ENCODE results near the gene GDF2. TPM values are rescaled to one million over a fixed set of nuclear protein-coding genes. Genes with fewer than 3 reads are reported as not detected.

Gene GDF2
- polyA plus RNA-seq (ENCODE audit: insufficient read length) = not detected
- long read RNA-seq, donor 1 = 0 reads
- long read RNA-seq, donor 2 = 0 reads
- long read RNA-seq, donor 3 = 0 reads
- long read RNA-seq, donor 4 = 0 reads
- long read RNA-seq, donor 5 = 0 reads
- long read RNA-seq, donor 6 = 0 reads
- long read RNA-seq, donor 7 = 0 reads
- long read RNA-seq, donor 8 = 0 reads

DNA sequence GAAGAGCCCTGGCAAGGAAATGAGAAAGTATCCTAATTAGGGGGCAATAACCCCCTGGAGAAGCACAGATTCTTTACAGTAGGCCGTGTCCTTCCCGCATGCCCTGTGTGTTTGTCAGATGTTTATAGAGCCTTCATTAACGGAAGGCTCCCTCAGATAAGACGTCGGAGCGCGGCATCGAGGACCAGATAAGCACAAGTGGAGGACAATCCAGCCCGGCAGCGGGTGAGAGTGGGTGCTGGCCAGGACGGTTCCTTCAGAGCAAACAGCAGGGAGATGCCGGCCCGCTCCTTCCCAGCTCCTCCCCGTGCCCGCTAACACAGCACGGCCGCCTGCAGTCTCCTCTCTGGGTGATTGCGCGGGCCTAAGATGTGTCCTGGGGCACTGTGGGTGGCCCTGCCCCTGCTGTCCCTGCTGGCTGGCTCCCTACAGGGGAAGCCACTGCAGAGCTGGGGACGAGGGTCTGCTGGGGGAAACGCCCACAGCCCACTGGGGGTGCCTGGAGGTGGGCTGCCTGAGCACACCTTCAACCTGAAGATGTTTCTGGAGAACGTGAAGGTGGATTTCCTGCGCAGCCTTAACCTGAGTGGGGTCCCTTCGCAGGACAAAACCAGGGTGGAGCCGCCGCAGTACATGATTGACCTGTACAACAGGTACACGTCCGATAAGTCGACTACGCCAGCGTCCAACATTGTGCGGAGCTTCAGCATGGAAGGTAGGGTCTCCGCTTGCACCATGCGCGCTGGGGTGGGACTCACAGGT lies at the start of gene GDF2:
TSS of gene GDF2 (plus strand) at position 155 of the 762 bp plus-strand sequence. CDS start at position 370, 215 bp downstream.
- no peak for DNase-seq

DNA sequence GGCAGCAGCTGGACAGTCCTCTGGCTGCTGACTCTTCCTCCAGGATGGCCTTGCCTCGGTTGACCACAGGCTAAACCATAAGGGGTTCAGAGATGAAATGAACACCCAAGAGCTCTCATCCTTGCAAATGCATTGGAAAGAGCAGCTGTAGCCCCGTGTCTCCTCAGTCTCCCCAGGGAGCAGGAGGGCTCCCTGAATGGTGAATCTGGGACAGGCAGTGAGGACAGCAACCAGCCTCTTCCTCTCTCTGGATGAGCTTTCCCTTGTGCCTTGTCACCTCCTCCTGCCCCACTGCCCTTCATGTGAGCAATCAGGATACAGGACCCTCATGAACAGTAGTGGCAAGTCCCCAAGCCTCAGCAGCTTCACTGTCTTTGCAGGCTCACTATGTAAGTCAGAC lies 46.2 kb upstream of the GDF2 start:
- no peak for DNase-seq

DNA sequence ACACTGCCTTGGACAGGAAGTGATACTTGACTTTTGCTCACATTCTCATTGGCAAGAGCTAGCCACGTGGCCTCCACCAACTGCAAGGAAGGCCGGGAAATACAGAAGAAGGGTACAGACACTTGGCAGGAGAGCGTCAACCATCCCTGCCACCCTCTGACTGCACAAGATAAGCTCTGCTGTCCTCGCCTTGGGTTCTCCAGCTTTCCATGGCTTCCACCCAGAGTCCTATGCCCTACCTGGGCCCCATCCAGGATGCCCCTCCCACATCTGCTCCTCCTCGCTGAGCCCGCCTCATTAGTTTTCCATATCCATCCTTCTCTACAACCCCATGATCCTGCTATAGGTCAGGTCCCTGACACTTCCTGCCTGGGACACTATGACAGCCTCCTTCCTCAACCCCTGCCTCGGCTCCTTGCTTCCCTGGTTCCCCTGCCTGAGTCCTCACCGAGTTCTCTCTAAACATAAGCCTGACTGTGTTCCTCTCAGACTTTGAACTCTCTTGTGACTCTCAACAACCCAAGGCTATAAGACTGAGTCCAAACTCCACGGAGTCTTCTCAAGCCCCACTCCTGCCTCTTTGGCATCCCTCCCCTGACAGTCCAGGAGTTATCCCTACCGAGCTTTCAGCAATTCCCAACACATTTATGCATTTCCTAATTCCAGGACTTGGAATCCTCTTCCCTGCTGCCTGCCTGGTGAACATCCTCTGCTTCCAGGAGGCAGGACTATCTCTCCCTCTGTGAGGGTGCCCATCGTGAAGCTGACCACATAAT lies 45.5 kb upstream of the GDF2 start:
- DNase-seq = no peak

DNA sequence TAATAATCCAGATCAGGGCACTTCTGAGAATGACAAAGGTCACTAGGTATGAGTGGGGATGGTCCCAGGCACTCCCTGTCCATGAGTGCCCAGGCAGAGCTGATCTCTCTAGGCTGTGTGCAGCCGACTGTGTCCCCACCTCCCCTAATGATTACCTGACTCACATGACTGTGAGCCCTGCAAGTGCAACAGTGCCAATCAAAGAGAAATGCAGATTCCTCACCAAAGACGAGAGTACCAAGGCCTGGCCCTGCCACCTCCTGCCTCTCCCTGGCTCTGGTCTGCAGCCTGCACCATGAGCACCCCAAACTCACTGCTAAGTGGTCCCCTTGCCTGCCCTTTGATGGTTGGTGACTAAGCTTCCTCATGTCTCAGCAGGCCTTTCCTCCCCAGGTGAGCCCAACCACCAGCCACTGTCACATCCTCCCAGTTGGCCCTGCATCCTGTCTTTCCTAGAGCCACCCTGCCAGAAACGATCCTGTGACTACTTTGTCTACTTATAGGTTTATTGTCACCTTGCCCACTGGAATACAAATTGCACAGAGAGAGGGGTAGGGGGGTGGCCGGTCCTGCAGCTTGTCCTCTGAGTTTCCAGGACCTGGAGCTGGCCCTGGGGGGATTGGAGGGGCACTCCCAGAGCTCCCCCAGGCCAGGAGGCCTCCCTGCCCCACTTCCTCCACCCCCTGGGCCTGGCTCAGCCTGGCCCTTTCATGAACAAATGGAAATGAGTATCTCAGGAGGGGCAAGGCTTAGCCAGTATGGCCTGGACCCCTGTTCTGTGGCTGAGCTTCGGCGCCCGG lies 44.7 kb upstream of the GDF2 start:
- no peak for DNase-seq

DNA sequence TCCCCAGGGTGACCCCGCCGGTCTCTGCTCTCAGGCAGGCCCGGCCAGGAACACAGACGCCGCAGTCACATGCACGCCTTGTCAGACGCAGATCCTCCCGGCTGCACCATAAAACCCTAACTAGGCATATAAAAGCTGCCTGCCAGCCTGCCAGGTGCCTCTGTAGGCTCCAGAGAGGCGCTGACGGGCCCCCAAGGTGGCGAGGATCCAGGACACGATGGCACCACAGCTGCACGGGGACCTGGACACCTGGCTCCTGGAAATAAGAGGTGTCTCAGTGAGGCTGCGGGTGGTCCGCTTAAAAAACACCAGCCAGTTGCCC lies 44.1 kb upstream of the GDF2 start:
- DNase-seq = no peak

DNA sequence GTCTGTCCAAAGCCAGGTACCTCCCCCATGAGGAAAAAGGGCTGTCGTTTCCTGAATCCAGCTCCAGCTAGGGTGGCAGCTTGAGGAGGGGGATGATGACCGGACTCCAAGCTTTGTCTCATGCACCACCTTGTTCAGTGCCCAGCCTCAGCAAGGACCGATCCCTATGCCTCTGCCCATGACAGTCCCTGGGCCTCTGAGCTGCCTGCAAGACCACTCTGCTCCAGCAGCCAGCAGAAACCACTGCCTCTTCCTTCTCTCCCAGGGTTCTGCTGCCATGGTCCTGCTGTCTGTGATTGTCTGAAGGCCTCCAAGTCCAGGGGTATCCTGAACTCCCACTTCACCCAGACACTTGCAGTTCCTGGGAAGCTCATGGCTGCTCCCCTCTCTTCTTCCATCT lies 43.5 kb upstream of the GDF2 start:
- DNase-seq = no peak

DNA sequence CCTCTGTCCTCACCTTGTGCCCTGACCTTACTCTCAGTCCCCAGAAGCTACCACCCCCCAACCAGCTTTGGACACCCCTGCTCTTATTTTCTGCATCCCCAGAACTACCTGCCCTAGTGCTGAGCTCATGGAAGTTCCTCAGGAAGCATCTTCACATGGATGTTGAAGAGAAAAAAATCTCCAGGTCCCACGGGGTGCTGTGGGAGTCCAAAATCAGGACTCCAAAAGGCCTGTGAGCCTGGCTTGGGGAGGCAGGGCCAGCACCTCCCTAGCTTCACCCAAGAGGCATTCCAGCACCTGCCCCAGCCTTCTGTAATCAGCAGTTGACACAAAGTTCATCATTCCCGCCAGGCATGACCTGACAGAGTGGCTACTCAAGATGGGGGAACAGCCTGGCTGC lies 43.0 kb upstream of the GDF2 start:
- DNase-seq = no peak

DNA sequence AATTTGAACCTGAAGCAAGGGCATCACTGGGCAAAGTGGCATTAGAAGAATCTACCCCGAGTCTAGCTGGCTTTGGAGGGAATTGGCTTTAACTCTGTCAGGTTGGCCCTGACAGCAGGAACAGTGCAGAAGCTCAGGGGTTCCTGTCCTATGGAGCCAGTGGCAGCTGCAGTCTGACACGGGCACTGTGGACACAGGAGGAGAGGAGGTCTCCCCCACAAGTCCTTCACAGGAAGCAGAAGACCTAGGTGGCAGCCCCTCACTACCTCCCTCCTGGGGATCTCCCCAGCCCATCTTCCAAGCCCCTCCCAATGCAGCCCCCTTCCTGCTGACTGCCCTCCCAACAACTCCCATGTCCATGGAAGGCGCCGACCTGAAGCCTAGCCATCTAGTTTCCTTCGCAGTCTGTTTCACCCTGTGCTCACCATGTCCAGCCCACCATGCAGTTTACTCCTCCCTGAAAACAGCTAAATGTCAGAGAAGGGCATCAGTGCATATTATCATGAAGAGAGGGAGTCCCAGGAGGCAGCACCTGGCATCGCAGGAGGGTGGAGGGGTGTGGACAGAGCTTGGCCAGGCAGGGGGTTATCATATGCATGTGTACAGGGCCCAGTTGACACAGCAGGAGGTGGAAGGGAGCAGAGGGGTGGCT lies 40.1 kb upstream of the GDF2 start:
- no peak for DNase-seq

DNA sequence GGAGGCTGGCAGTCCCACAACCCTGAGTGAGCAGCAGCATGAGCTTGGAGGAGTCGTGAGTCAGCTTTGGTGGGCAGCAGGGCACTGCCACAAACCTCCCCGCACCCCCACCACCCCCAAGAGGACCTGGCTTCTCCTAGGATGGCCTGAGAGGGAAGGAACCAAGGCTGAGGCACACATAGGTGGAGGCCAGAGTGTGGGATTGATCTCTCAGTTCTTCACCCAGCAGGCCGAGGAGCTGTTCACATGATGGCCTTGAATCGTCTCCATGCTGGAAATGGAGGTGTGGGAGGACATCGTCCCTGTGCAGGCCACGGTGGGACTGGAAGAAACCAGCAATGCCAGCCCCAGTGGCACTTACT lies 39.6 kb upstream of the GDF2 start:
- DNase-seq = no peak

DNA sequence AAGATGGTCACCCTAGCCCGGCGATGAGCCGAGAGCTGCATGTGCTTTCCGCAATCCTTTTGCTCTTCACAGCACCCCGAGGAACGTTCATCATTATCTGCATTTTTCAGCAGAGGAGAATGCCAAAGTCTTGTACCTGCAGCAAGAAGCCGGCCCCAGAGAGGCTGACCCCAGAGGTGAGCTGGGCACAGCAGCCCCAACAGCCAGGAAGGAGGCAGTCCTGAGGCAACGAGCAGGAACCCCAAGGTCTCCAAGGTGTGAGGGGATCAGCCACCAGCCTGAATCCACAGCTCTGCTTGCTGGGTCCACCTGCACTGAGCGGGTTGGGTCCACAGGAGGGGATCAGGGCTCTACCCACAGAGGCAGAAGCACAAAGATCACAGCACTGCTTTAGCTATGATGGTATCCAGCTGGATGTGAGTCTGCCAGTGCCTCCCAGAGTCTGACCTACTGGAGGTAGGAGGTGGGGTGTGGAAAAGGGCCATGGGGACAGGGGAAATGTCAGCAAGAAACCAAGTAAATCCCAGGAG lies 39.1 kb upstream of the GDF2 start:
- no peak for DNase-seq

DNA sequence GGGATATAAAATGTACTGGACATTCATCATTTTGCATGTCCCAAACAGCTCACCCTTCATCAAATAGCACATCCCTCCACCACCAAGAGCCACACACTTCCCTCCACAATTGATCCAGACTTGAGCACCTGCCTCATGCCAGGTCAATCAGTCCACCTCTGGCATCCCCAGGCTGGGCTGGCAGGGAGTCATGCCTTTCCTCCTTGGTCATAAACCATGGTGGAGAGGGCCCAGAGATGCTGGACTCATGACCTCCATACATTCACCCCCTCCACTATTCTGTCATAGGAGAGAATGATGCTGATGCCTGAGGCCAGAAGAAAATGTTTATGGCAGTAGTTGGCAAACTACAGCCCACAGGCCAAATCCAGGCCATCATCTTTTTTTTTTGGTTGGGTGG lies 38.4 kb upstream of the GDF2 start:
- no peak for DNase-seq

DNA sequence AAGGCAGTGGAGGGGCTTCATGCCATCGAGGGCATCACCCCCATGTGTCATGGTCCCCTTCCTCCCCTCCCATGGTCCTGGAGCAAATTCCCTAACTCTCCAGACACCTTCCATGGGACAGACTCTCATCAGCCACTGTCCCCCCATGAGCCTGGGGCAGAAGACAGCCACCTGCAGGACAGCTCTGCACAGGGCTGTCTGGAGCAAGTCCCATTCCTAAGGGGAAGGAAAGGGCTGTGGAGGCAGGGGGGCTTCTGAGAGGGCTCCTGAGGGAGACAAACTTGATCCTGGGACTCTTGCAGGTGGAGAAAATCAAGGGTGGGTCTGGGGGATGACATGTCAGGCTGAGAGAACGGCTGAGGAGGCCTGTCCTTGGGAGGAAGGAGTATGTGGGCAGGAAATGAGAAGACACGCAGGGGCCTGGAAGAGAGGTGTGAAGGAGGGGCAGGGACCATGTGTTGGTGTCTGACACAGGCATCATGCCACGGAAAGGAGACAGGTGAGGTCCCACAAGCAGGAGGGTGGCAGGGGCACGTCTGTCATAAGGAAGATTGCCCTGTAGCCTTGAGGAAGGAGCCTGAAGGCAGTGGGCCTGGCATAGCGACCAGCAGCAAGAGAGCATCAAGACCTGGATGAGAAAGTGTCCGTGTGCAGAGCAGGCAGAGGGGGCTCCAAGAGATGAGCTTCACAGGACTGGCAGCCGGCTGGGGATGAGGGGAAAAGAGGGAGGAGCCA lies 36.7 kb upstream of the GDF2 start:
- DNase-seq = no peak

DNA sequence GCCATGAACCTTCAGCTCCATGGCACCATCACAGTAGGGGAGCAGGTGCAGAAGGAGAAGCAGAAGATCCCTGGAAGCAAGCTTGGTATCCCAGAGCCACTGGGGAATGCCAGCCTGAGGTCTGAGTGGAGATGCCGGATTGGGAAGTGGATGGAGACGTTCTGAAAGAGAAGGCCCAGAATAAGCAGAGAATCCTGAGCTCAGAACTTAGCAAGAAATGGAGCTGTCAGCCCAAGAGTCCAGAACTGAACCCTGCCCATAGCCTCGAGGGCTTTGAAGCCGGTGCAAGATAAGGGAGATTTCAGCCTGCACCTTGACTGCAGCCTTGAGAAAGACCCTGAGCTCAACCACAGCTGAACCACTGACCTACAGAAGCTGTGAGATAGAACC lies 36.1 kb upstream of the GDF2 start:
- no peak for DNase-seq

DNA sequence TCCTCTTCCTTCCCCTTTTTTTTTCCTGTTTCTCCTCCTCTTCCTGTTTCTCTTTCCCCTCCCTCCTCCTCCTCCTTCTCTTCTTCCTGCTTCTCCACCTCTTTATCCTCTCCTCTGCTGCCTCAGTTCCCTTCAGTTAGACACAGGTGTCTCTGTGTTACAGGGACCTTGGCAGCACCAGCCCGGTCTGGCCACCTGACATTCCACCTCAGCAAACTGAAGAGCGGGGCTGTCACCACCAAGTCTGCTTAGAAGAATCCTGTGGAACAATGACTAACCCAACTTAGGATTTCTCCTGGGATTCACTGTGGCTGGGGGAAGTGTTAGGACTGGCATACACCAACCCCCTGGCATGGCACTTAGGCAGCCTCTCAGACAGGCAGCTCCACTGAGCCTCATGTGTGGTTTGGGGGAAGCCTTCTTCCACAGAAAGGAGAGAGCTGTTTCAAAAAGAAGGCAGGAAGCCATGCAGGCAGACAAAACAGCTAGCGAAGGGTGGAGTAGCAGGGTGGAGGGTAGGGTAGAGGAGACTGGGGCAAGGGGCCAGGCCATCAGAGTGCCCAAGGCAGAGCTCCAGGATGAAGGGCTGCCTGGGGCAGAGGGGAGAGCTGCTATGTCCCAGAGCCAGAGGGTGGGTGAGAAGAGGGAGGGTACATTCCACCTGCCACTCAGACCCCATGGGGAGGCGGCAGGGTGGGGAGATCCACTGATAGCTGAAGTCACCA lies 35.5 kb upstream of the GDF2 start:
- DNase-seq = no peak

DNA sequence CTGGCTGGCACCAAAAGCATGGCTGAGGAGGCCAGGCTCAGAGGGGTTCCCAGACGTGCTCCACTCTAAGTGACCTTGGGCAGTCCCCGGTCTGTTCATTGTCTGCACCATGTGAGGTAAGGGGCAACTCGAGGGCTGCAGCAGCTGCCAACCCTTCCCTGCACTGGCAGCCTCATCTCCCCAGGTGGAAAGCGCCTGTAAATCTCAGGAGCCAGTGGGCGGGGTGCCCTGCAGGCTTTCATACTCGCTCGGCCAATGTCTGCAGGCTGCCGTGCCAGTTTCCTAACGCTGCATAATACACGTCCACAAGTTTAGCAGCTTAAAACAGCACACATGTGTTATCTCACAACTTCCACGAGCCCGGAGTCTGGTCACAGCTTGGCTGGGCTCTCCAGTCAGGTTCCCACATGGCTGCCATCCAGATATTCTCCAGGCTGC lies 34.9 kb upstream of the GDF2 start:
- no peak for DNase-seq

DNA sequence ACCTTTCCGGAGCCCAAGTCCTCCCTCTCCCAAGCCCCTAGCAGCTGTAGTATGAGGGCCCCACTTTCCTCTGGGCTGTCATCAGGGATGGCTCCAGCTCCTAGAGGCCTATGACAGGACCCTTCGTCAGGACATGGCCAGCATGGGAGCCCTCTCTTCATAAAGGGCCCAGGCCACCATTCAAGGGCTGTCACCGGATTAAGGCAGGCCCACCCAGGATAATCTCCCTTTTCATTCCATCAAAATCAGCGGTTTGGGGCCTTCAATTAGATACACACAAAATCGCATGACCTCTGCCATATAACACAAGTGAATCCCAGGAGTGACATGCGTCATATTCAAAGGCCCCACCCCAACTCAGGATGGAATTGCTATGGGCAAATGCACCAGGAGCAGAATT lies 34.4 kb upstream of the GDF2 start:
- no peak for DNase-seq

DNA sequence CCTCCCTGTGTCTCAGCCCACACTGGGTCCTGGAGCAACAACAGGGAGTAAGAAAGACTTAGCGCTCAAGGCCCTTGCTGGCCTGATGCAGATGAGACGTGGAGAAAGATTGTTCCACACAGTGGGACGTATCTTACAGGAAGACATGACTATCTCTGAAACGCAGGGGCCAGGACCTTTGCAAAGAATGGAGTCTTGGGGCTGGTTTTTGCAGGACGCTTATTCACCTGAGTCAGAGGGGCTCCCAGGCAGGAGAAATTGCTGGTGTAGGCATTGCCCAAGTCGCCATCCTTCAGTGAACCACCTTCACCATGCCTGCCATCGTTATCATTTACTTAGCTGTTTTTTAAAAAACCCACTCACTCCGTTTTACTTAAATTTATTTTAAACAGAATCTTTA lies 34.0 kb upstream of the GDF2 start:
- DNase-seq = no peak

DNA sequence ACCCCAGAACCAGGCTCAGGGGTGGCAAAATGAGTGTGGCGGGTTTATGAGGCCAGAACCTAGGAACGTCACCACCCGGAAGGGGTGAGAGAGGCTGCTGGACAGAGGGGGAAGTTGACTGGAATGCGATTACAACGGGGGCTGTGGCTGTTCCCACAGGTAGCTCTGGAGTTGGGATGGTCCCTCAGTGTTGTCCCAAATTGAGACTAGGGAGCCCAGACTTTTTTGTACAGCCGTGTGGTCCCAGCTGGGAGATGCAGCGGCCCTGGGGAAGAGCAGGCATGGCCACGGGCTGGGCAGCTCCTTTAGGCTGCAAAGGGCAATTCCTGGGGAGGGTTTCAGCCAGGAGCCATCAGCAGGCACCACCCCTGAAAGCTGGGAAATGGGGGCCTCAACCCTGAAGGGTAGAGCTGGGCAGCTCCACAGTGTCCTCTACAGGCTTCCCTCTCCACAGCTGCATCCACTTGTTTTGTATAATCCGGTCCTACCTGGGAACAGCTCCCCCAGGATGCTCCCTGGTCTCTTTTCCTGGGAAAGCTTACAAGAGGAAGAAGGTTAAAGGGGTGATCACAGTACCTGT lies 33.2 kb upstream of the GDF2 start:
- DNase-seq = no peak

DNA sequence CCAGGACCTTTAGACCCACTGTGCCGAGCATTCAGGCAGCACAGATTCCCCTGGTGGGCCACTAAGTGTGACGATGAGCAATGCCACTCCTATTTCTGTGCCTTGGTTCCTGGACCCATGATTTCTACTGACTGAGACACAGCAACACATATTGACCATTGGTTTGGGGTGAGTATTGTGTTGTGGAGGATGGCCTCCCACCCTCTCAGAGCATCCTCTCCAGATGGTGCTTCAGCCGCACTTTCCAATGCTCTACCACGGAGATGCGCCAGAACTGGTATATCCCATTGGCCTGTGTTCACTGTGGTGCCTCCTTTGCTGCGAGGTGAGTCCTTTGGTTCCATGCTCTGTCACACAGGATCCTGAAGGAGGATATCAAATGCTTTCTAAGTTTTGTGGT lies 32.3 kb upstream of the GDF2 start:
- no peak for DNase-seq

DNA sequence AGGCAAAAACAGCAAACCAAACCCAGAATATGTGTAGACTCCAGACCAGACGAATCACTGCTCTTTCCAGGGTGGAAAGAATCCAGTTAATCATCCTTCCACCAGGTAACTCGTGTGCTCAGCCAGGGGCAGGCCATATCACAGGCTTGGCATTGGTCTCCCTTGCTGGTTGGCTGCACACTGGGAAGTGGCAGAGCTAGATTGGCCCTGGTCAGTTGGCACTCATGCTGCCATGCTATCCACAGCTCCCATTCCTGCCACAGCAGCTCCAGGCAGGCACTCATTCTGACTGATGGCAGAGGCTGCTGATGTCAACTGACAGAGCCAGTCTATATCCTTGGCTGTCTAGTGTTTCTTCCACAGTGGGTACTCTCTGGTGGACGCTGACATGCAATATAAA lies 31.9 kb upstream of the GDF2 start:
- no peak for DNase-seq
